Stimulated activated CD4-positive, alpha-beta T cell treated with anti-CD3 and anti-CD28 coated beads, Interleukin-15, amount 100 ng/mL, for 1 hour (primary cell): ENCODE data around the gene ZNF608.

ENCODE experiments used
- DNase-seq, 2 donors: peaks; one replicate each; pipeline ENCODE4 v3.0.0-alpha.2; 2020; ENCODE audit warnings: low read depth in 1 of 2, low spot score in 1 of 2

Gene ZNF608

GRCh38 chr5:124719113-124719967 is 27.1 kb downstream of the ZNF608 start:
- no peak for DNase-seq

GRCh38 chr5:124718380-124718789 is 28.1 kb downstream of the ZNF608 start:
- no peak for DNase-seq

GRCh38 chr5:124716169-124716568 is 30.3 kb downstream of the ZNF608 start:
- no peak for DNase-seq

GRCh38 chr5:124714910-124715309 is 31.5 kb downstream of the ZNF608 start:
- DNase-seq, result no peak

GRCh38 chr5:124713595-124713994 is 32.8 kb downstream of the ZNF608 start:
- no peak for DNase-seq

- DNase-seq, result no peak
These were observed 33.6 kb downstream of the ZNF608 start for GRCh38 chr5:124712731-124713305.

- DNase-seq, result no peak
These were observed 38.4 kb downstream of the ZNF608 start for GRCh38 chr5:124708086-124708485.

- DNase-seq, result no peak
These were observed 38.9 kb downstream of the ZNF608 start for GRCh38 chr5:124707520-124707919.

- DNase-seq, result no peak
These were observed 39.6 kb downstream of the ZNF608 start for GRCh38 chr5:124706729-124707361.

GRCh38 chr5:124706051-124706450 is 40.4 kb downstream of the ZNF608 start:
- DNase-seq, result no peak

- no peak for DNase-seq
These were observed 40.9 kb downstream of the ZNF608 start for GRCh38 chr5:124705577-124705976.

GRCh38 chr5:124704594-124705284 is 41.7 kb downstream of the ZNF608 start:
- DNase-seq, result no peak

- DNase-seq, result no peak
These were observed 42.4 kb downstream of the ZNF608 start for GRCh38 chr5:124703995-124704394.

GRCh38 chr5:124702525-124702924 is 43.9 kb downstream of the ZNF608 start:
- no peak for DNase-seq

GRCh38 chr5:124701873-124702425 is 44.5 kb downstream of the ZNF608 start:
- no peak for DNase-seq

- no peak for DNase-seq
These were observed 45.4 kb downstream of the ZNF608 start for GRCh38 chr5:124701016-124701415.

GRCh38 chr5:124700333-124700732 is 46.1 kb downstream of the ZNF608 start:
- DNase-seq, result no peak

- DNase-seq, result no peak
These were observed 47.7 kb downstream of the ZNF608 start for GRCh38 chr5:124698770-124699169.

GRCh38 chr5:124697933-124698591 is 48.4 kb downstream of the ZNF608 start:
- DNase-seq, result no peak

GRCh38 chr5:124697501-124697900 is 48.9 kb downstream of the ZNF608 start:
- DNase-seq, result no peak

- no peak for DNase-seq
These were observed 49.5 kb downstream of the ZNF608 start for GRCh38 chr5:124696898-124697297.
